ENCODE measurements around the gene SLC13A3.

SLC13A3 gene

GRCh38 chr20:46605978-46606816, 45.1 kb downstream of the SLC13A3 start:
- no peak overlapping the region for H3K4me3 ChIP-seq (replicated peaks; ENCODE audit: low read depth, low read length)
- no peak for DNase-seq (ENCODE audit: extremely low read depth, low read depth)
- no peak for TF ChIP-seq CTCF (IDR thresholded peaks at IDR 0.05; ENCODE audit: low read depth, low read length, missing control alignments)

- DNase-seq (ENCODE audit: extremely low read depth, low read depth) = no peak
- no peak for TF ChIP-seq CTCF (IDR thresholded peaks at IDR 0.05; ENCODE audit: low read depth, low read length, missing control alignments)
Observed at GRCh38 chr20:46605181-46605580, 46.1 kb downstream of the SLC13A3 start.

GRCh38 chr20:46604551-46605133, 46.6 kb downstream of the SLC13A3 start:
- no peak overlapping the region for H3K4me3 ChIP-seq (replicated peaks; ENCODE audit: low read depth, low read length)
- no peak for DNase-seq (ENCODE audit: extremely low read depth, low read depth)
- no peak for TF ChIP-seq CTCF (IDR thresholded peaks at IDR 0.05; ENCODE audit: low read depth, low read length, missing control alignments)

More at GRCh38 chr20:46605181-46605580, 46.1 kb downstream of the SLC13A3 start:
- no peak overlapping the region for H3K4me3 ChIP-seq (replicated peaks; ENCODE audit: low read depth, low read length)

- H3K4me3 ChIP-seq (replicated peaks; ENCODE audit: low read depth, low read length) = no peak overlapping the region
- DNase-seq (ENCODE audit: extremely low read depth, low read depth) = no peak
- no peak for TF ChIP-seq CTCF (IDR thresholded peaks at IDR 0.05; ENCODE audit: low read depth, low read length, missing control alignments)
Observed at GRCh38 chr20:46602429-46602828, 48.8 kb downstream of the SLC13A3 start.

GRCh38 chr20:46601603-46602122, 49.6 kb downstream of the SLC13A3 start:
- no peak overlapping the region for H3K4me3 ChIP-seq (replicated peaks; ENCODE audit: low read depth, low read length)
- TF ChIP-seq CTCF (IDR thresholded peaks at IDR 0.05; ENCODE audit: low read depth, low read length, missing control alignments) = no peak

GRCh38 chr20:46600286-46600752, 50.9 kb downstream of the SLC13A3 start:
- TF ChIP-seq CTCF (IDR thresholded peaks at IDR 0.05; ENCODE audit: low read depth, low read length, missing control alignments) = no peak
- DNase-seq (ENCODE audit: extremely low read depth, low read depth) = no peak
- no peak overlapping the region for H3K4me3 ChIP-seq (replicated peaks; ENCODE audit: low read depth, low read length)

More at GRCh38 chr20:46601603-46602122, 49.6 kb downstream of the SLC13A3 start:
- DNase-seq (ENCODE audit: extremely low read depth, low read depth) = no peak
